ENCODE measurements around the gene THAP8.

DNA sequence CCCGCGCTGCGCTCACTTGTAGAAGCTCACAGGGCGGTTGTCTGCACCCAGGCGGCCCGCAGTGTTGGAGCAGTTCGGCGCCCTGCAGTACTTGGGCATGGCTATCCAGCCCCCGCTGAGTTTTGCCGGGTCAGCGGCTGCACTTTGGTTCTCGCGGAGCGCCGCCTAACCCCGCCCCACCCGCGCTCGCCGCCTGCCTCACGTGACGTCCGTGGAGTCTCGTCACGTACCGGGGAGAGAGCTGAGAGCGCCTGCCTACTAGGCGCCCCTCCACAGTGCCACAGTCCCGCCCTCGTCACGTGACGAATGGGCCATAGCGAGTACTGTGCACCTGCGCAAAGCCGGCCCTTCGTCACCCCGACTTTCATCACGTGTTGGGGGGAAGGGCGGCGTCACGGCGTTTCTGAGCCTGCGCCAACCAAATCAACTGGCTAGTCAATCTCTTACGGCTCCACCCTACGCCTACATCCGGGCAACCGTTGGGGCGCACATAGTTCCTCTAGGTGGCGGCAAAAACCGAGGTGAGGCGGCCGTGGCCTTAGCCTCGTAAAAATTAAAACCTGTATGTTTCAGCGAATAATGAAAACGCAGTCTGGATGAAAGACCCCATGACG, at the start of gene THAP8:
- TF ChIP-seq CTCF (IDR thresholded peaks at IDR 0.05) (peak; percentile 36 to 63 (median 48)), POLR2A (IDR thresholded peaks at IDR 0.05; ENCODE audit: low read depth) (no peak), EP300 (IDR thresholded peaks at IDR 0.05) (no peak), POLR2AphosphoS5 (IDR thresholded peaks at IDR 0.05) (peak; percentile 93 to 99)

All from esophagus muscularis mucosa (tissue), 4 donors.